CD14-positive monocyte (primary cell): ENCODE results near the gene SELENOF. TPM values are rescaled to one million over a fixed set of nuclear protein-coding genes. Genes with fewer than 3 reads are reported as not detected.
"Not testable (repeated sequence)": the region's sequence is repeated elsewhere in the genome, so short reads cannot be mapped to it uniquely, and the experiment has no call there.

Source experiments
- DNase-seq, 3 donors: peaks; one replicate each; pipeline ENCODE4 v3.0.0-alpha.2; 2011 to 2022
- H2AFZ ChIP-seq: 2 replicates; pipeline ENCODE4 v1.6.0; 2012; ENCODE audit warnings: mild to moderate bottlenecking, low read depth, low read length, inconsistent platforms; ENCODE audit not compliant: insufficient read depth, poor library complexity, severe bottlenecking
- H3K27ac ChIP-seq, 2 donors: 1 replicate in 1 of 2; 2 replicates in 1 of 2; pipeline ENCODE4 v1.5.1; 2012 to 2013; ENCODE audit warnings: low read length in 2 of 2, control low read depth in 1 of 2, inconsistent platforms in 1 of 2, low read depth in 1 of 2, mild to moderate bottlenecking in 1 of 2
- H3K27me3 ChIP-seq, 2 donors: one replicate each; pipeline versions ENCODE4 v1.6.0 to v1.6.1; 2011 to 2013; ENCODE audit warnings: low read length in 2 of 2; ENCODE audit not compliant: control insufficient read depth in 2 of 2, insufficient read depth in 2 of 2
- H3K36me3 ChIP-seq, 2 donors: replicated peaks in 1 of 2; 1 replicate in 1 of 2; 2 replicates in 1 of 2; pipeline versions ENCODE4 v1.5.1 to v1.6.1; 2012 to 2013; ENCODE audit warnings: low read length in 2 of 2, control low read depth in 1 of 2, inconsistent platforms in 1 of 2, mild to moderate bottlenecking in 1 of 2; ENCODE audit not compliant: insufficient read depth in 2 of 2, control insufficient read depth in 1 of 2
- H3K4me1 ChIP-seq, 2 donors: 1 replicate in 1 of 2; 2 replicates in 1 of 2; pipeline versions ENCODE4 v1.5.1 to v1.6.1; 2012 to 2013; ENCODE audit warnings: low read length in 2 of 2, control low read depth in 1 of 2, inconsistent platforms in 1 of 2, mild to moderate bottlenecking in 1 of 2, moderate library complexity in 1 of 2; ENCODE audit not compliant: insufficient read depth in 2 of 2, control insufficient read depth in 1 of 2
- H3K4me2 ChIP-seq: replicated peaks from 2 replicates; pipeline ENCODE3; 2012; ENCODE audit warnings: low read length, moderate library complexity, mild to moderate bottlenecking; ENCODE audit not compliant: poor library complexity, severe bottlenecking; ENCODE audit errors: extremely low read depth
- H3K4me3 ChIP-seq, 3 experiments: fragments of 200-600 bp in 1 of 3; sonication (generic) in 1 of 3; replicated peaks in 1 of 3; 1 replicate in 2 of 3; 2 replicates in 1 of 3; pipeline ENCODE4 v1.5.1; 2011 to 2013; ENCODE audit warnings: low read length in 3 of 3, mild to moderate bottlenecking in 3 of 3, control low read depth in 2 of 3, low read depth in 2 of 3, inconsistent platforms in 1 of 3, moderate library complexity in 1 of 3
- H3K79me2 ChIP-seq: 2 replicates; pipeline ENCODE4 v1.6.0; 2012; ENCODE audit warnings: mild to moderate bottlenecking, control low read depth, inconsistent platforms, low read length, moderate library complexity; ENCODE audit not compliant: insufficient read depth
- H3K9ac ChIP-seq: 2 replicates; pipeline ENCODE4 v1.6.0; 2017; ENCODE audit warnings: low read length, mild to moderate bottlenecking; ENCODE audit not compliant: insufficient read depth, poor library complexity, severe bottlenecking
- H3K9me3 ChIP-seq, 2 donors: replicated peaks in 1 of 2; 1 replicate in 1 of 2; 2 replicates in 1 of 2; pipeline versions ENCODE4 v1.5.1 to v1.6.1; 2012 to 2013; ENCODE audit warnings: low read length in 2 of 2, control low read depth in 1 of 2; ENCODE audit not compliant: control insufficient read depth in 1 of 2, insufficient read depth in 1 of 2
- H4K20me1 ChIP-seq: 2 replicates; pipeline ENCODE4 v1.6.0; 2012; ENCODE audit warnings: mild to moderate bottlenecking, low read length, control low read depth, moderate library complexity; ENCODE audit not compliant: insufficient read depth
- H3K27ac Mint-ChIP-seq, 7 donors: one replicate each; pipeline ENCODE4 v1.8.0; 2020; ENCODE audit warnings: mild to moderate bottlenecking in 7 of 7, mixed read lengths in 7 of 7, moderate library complexity in 6 of 7, inconsistent platforms in 2 of 7
- H3K27me3 Mint-ChIP-seq, 3 donors: one replicate each; pipeline ENCODE4 v1.8.0; 2021 to 2022; ENCODE audit warnings: low read depth in 3 of 3, mild to moderate bottlenecking in 3 of 3, mixed read lengths in 3 of 3, moderate library complexity in 3 of 3, inconsistent platforms in 1 of 3
- H3K36me3 Mint-ChIP-seq, 2 donors: one replicate each; pipeline ENCODE4 v1.8.0; 2020; ENCODE audit warnings: mixed read lengths in 2 of 2, inconsistent platforms in 1 of 2, mild to moderate bottlenecking in 1 of 2
- H3K4me1 Mint-ChIP-seq: one replicate; pipeline ENCODE4 v1.8.0; 2020; ENCODE audit warnings: mild to moderate bottlenecking, mixed read lengths
- H3K4me3 Mint-ChIP-seq, 2 donors: one replicate each; pipeline ENCODE4 v1.8.0; 2020; ENCODE audit warnings: mild to moderate bottlenecking in 2 of 2, mixed read lengths in 2 of 2, moderate library complexity in 1 of 2
- H3K9me3 Mint-ChIP-seq, 7 donors: one replicate each; pipeline ENCODE4 v1.8.0; 2020 to 2022; ENCODE audit warnings: mixed read lengths in 7 of 7, mild to moderate bottlenecking in 6 of 7, moderate library complexity in 6 of 7, inconsistent platforms in 2 of 7
- CTCF ChIP-seq: fragments of 200-600 bp; IDR thresholded peaks from one replicate; pipeline ENCODE4 v1.8.0; 2022; ENCODE audit warnings: antibody characterized with exemption, mild to moderate bottlenecking
- WGBS: methylation state at CpG from one replicate; pipeline ENCODE4 v1.1.5; 2013; ENCODE audit warnings: missing lambda C conversion rate; ENCODE audit not compliant: insufficient coverage; 5-methylcytosine and 5-hydroxymethylcytosine counted together
- intact Hi-C, 2 donors: fragments of 100-400 bp; cut with micrococcal nuclease; formaldehyde crosslinking; loops; one replicate each; pipeline versions ENCODE4 v1.15.0 to v1.15.1; 2023
- polyA plus RNA-seq, 3 donors: library from polyadenylated mRNA; depleted of rRNA in 1 of 3; unstranded in 2 of 3; stranded (reverse) in 1 of 3; fragments of 300-500 nt in 2 of 3; fragments of >200 nt in 1 of 3; fragmentation: Illumina TruSeq in 2 of 3; gene quantifications; 1 replicate in 2 of 3; 2 replicates in 1 of 3; pipeline ENCODE4 v1.2.3, GENCODE V29; 2012 to 2021

The SELENOF gene
- polyA plus RNA-seq, 3 donors = 111 to 357 (median 339) TPM

- Histone ChIP-seq H4K20me1 (peaks cover 96% of the 10 kb centered on the region), H3K9me3 (no peaks in the 10 kb centered on the region), H3K36me3 (peaks cover 15 to 75% of the 10 kb centered on the region in 2 donors), H3K27me3 (no peaks in the 10 kb centered on the region), H3K4me1 (no peaks in the 10 kb centered on the region), H2AFZ (no peak overlapping the region), H3K4me2 (no peak overlapping the region), H3K79me2 (peaks cover 100% of the 10 kb centered on the region), H3K4me3 (no peak overlapping the region), H3K9ac (no peak overlapping the region), H3K27ac (peak overlapping the region in 1 of 2 donors; percentile 20)
- H3K4me1 Mint-ChIP-seq = peaks cover 12% of the 10 kb centered on the region
- no peak for TF ChIP-seq CTCF
- DNase-seq = no peak
- H3K27me3 Mint-ChIP-seq = no peaks in the 10 kb centered on the region
- intact Hi-C loops = no loop called here
- no peak overlapping the region for H3K27ac Mint-ChIP-seq
- no peaks in the 10 kb centered on the region for H3K9me3 Mint-ChIP-seq
- no peak overlapping the region for H3K4me3 Mint-ChIP-seq
- H3K36me3 Mint-ChIP-seq = peaks cover 34 to 36% of the 10 kb centered on the region in 2 donors
- WGBS = no CpG with 5 or more reads among the region's 2 CpGs
These were observed 7.5 kb downstream of the SELENOF start for GRCh38 chr1:86906419-86906818.

- peaks cover 36 to 42% of the 10 kb centered on the region in 2 donors for H3K36me3 Mint-ChIP-seq
These were observed 8.1 kb downstream of the SELENOF start for GRCh38 chr1:86905875-86906274.

GRCh38 chr1:86899401-86899800 is 14.5 kb downstream of the SELENOF start:
- H3K4me1 Mint-ChIP-seq, H3K9ac ChIP-seq, DNase-seq, H3K4me2 ChIP-seq, H3K9me3 ChIP-seq, H3K4me3 ChIP-seq, H3K9me3 Mint-ChIP-seq, H3K27ac ChIP-seq, H3K27me3 Mint-ChIP-seq, H3K27me3 ChIP-seq, H3K27ac Mint-ChIP-seq, H3K4me3 Mint-ChIP-seq, intact Hi-C loops, H3K4me1 ChIP-seq, H2AFZ ChIP-seq: not testable (repeated sequence)
- Histone ChIP-seq H3K36me3 (peaks cover 37 to 66% of the 10 kb centered on the region in 2 donors), H3K79me2 (peaks cover 62% of the 10 kb centered on the region), H4K20me1 (peaks cover 54% of the 10 kb centered on the region)
- no CpG with 5 or more reads among the region's 33 CpGs for WGBS
- peaks cover 40 to 66% of the 10 kb centered on the region in 2 donors for H3K36me3 Mint-ChIP-seq

More at GRCh38 chr1:86905875-86906274, 8.1 kb downstream of the SELENOF start:
- Histone ChIP-seq H3K4me1 (no peaks in the 10 kb centered on the region), H4K20me1 (peaks cover 90% of the 10 kb centered on the region), H2AFZ (no peak overlapping the region), H3K79me2 (peaks cover 100% of the 10 kb centered on the region), H3K27me3 (no peaks in the 10 kb centered on the region), H3K9me3 (no peaks in the 10 kb centered on the region), H3K27ac (peak overlapping the region in 1 of 2 donors; percentile 20), H3K4me3 (no peak overlapping the region), H3K9ac (no peak overlapping the region), H3K36me3 (peaks cover 21 to 79% of the 10 kb centered on the region in 2 donors), H3K4me2 (no peak overlapping the region)
- DNase-seq = no peak
- no CpG with 5 or more reads among the region's 1 CpG for WGBS
- intact Hi-C loops = no loop called here
- no peaks in the 10 kb centered on the region for H3K27me3 Mint-ChIP-seq
- H3K4me1 Mint-ChIP-seq = peaks cover 7% of the 10 kb centered on the region
- H3K27ac Mint-ChIP-seq = no peak overlapping the region
- TF ChIP-seq CTCF = no peak
- H3K4me3 Mint-ChIP-seq = no peak overlapping the region
- peaks cover 0 to 1% (median 0%) of the 10 kb centered on the region in 7 donors for H3K9me3 Mint-ChIP-seq
